IPS-NIHi7 (cell line): ENCODE results near the gene CPLANE1.

ENCODE experiments used
- DNase-seq: peaks from one replicate; pipeline ENCODE4 v3.0.0; 2012; ENCODE audit warnings: mixed read lengths; ENCODE audit errors: extremely low spot score

CPLANE1 gene

DNA sequence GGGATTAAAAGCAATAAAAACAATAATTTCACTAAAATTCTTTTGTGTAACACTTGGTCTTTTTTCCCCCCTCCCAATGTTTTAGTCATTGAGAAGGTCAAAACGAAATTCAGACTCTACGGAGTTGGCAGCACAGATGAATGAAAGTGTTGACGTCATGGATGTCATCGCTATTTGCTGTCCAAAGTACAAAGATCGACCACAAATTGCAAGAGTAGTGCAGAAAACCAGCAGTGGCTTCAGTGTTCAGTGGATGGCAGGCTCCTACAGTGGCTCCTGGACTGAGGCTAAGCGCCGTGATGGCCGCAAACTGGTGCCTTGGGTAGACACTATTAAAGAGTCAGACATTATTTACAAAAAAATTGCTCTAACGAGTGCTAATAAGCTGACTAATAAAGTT is 184.7 kb downstream of the CPLANE1 start:
- no peak for DNase-seq

DNA sequence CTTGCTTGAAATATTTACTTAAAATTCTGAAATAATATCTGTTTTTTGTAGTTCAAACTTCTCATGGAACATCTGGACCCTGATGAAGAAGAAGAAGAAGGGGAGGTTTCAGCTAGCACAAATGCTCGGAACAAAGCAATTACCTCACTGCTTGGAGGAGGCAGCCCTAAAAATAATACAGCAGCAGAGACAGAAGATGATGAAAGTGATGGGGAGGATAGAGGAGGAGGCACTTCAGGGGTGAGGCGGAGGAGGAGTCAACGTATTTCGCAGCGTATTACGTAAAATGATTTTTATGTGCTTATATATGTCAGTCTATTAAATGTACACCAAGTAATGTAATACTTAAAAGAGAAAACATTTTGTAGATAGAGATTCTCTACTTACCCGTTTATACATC is 185.4 kb downstream of the CPLANE1 start:
- DNase-seq = no peak

DNA sequence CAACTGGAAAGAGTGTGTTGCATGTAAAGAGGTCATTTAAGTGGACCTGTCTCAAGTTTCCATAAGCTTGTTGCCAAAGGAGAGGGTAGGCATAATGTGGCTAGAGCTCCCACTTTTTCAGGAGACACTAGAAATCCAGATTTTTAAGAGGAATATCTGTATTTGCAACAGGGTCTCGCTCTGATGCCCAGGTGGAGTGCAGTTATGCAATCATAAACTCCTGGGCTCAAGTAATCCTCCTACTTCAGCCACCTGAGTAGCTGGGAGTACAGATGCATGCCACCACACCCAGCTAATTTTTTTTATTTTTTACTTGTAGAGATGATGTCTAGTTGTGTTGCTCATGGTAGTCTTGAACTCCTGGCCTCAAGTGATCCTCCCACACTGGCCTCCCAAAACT is 189.1 kb downstream of the CPLANE1 start:
- no peak for DNase-seq

DNA sequence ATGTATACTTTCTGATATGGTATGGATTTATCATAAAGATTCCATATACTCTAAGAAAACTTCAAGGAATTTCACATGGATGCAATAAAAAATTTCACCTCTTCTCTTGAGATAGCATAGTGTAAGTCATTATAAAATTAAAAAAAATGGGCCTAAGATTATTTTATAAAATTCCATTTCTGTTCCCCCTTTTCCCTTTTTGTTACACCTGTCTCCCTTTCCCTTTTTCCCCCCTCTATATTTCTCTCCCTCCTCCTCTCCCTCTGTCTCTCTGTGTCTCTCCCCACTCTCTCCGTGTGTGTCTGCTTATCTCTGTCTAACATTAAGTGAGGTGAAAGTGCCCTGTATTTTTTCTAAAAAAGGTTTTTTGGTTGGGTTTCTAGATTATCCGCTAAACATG is 192.4 kb downstream of the CPLANE1 start:
- DNase-seq = no peak
